B cell (primary cell): ENCODE measurements around the gene NDUFA13. TPM values are rescaled to one million over a fixed set of nuclear protein-coding genes. Genes with fewer than 3 reads are reported as not detected.

Experiments used
- ATAC-seq: fragments of 200-7000 bp; cut with Tn5 transposase; one replicate; pipeline ENCODE4 v1.10.0; 2021; ENCODE audit warnings: low read depth, mild to moderate bottlenecking, moderate number of reproducible peaks, moderate library complexity
- CTCF ChIA-PET: fragments of 350-600 bp; sonication (Branson Sonifier 250); formaldehyde crosslinking; loops from one replicate; lab custom pipeline; 2021; ENCODE audit warnings: antibody characterized with exemption, inconsistent platforms; lab: Charles Lee
- POLR2A ChIA-PET: fragments of 350-600 bp; sonication (Branson Sonifier 250); formaldehyde crosslinking; loops from one replicate; lab custom pipeline; 2021; ENCODE audit warnings: antibody characterized with exemption; lab: Charles Lee
- DNase-seq: peaks from one replicate; pipeline ENCODE4 v3.0.0; 2013
- H2AFZ ChIP-seq: 2 replicates; pipeline ENCODE4 v1.6.1; 2012; ENCODE audit warnings: mild to moderate bottlenecking, low read depth, low read length; ENCODE audit not compliant: insufficient read depth, poor library complexity, severe bottlenecking
- H3K27ac ChIP-seq, 2 donors: 1 replicate in 1 of 2; 2 replicates in 1 of 2; pipeline ENCODE4 v1.5.1; 2012 to 2013; ENCODE audit warnings: low read length in 2 of 2, mild to moderate bottlenecking in 2 of 2, moderate library complexity in 1 of 2
- H3K27me3 ChIP-seq, 4 experiments: fragments of 200-600 bp in 1 of 4; sonication (generic) in 1 of 4; replicated peaks in 1 of 4; 1 replicate in 2 of 4; 2 replicates in 2 of 4; pipeline versions ENCODE4 v1.6.1 to v1.7.0; 2013 to 2016; ENCODE audit warnings: low read length in 3 of 4, mild to moderate bottlenecking in 2 of 4, mixed read lengths in 1 of 4, moderate library complexity in 1 of 4; ENCODE audit not compliant: insufficient read depth in 4 of 4, control insufficient read depth in 3 of 4; ENCODE audit errors: control extremely low read depth in 1 of 4
- H3K36me3 ChIP-seq, 2 experiments: replicated peaks in 1 of 2; 1 replicate in 1 of 2; 2 replicates in 1 of 2; pipeline versions ENCODE4 v1.6.1 to v1.7.1; 2013; ENCODE audit warnings: low read length in 1 of 2; ENCODE audit not compliant: insufficient read depth in 2 of 2, control insufficient read depth in 1 of 2; ENCODE audit errors: control extremely low read depth in 1 of 2, extremely low read depth in 1 of 2
- H3K4me1 ChIP-seq, 2 donors: fragments of 200-600 bp in 1 of 2; sonication (generic) in 1 of 2; 1 replicate in 1 of 2; 2 replicates in 1 of 2; pipeline versions ENCODE4 v1.5.1 to v1.6.1; 2013 to 2017; ENCODE audit warnings: low read length in 2 of 2; ENCODE audit not compliant: control insufficient read depth in 2 of 2, insufficient read depth in 2 of 2
- H3K4me2 ChIP-seq: replicated peaks from 2 replicates; pipeline ENCODE3; 2012; ENCODE audit warnings: mild to moderate bottlenecking, low read depth, low read length; ENCODE audit not compliant: poor library complexity, severe bottlenecking
- H3K4me3 ChIP-seq, 5 experiments: fragments of 200-600 bp in 1 of 5; sonication (generic) in 1 of 5; 1 replicate in 3 of 5; 2 replicates in 2 of 5; pipeline versions ENCODE4 v1.5.1 to v1.7.0; 2011 to 2016; ENCODE audit warnings: low read length in 4 of 5, mild to moderate bottlenecking in 4 of 5, low read depth in 2 of 5, control low read depth in 1 of 5, moderate library complexity in 1 of 5; ENCODE audit not compliant: insufficient read depth in 1 of 5; ENCODE audit errors: control extremely low read depth in 1 of 5, extremely low read depth in 1 of 5
- H3K79me2 ChIP-seq: fragments of 200-600 bp; sonication (generic); one replicate; pipeline ENCODE4 v1.6.0; 2016; ENCODE audit warnings: low read length; ENCODE audit not compliant: control insufficient read depth, insufficient read depth
- H3K9ac ChIP-seq: fragments of 200-600 bp; sonication (generic); 2 replicates; pipeline ENCODE4 v1.6.1; 2017; ENCODE audit warnings: mild to moderate bottlenecking, low read length, moderate library complexity
- H3K9me3 ChIP-seq, 3 donors: one replicate each; pipeline versions ENCODE4 v1.6.1 to v1.7.1; 2013; ENCODE audit warnings: low read length in 2 of 3; ENCODE audit not compliant: control insufficient read depth in 2 of 3, insufficient read depth in 1 of 3; ENCODE audit errors: control extremely low read depth in 1 of 3
- H4K20me1 ChIP-seq: 2 replicates; pipeline ENCODE4 v1.6.0; 2012; ENCODE audit warnings: mild to moderate bottlenecking, low read length; ENCODE audit not compliant: insufficient read depth, control insufficient read depth, poor library complexity, severe bottlenecking
- H3K27ac Mint-ChIP-seq: one replicate; pipeline ENCODE4 v1.8.0; 2021; ENCODE audit warnings: mixed read lengths
- H3K27me3 Mint-ChIP-seq: one replicate; pipeline ENCODE4 v1.8.0; 2021; ENCODE audit warnings: mixed read lengths
- H3K4me1 Mint-ChIP-seq: one replicate; pipeline ENCODE4 v1.8.0; 2021; ENCODE audit warnings: mixed read lengths
- H3K4me3 Mint-ChIP-seq: one replicate; pipeline ENCODE4 v1.8.0; 2021; ENCODE audit warnings: mixed read lengths
- H3K9me3 Mint-ChIP-seq: one replicate; pipeline ENCODE4 v1.8.0; 2022; ENCODE audit warnings: mixed read lengths; ENCODE audit not compliant: insufficient read depth
- CTCF ChIP-seq: fragments of 200-600 bp; IDR thresholded peaks from one replicate; pipeline ENCODE4 v1.8.0; 2022; ENCODE audit warnings: antibody characterized with exemption, mild to moderate bottlenecking
- EZH2 ChIP-seq: IDR thresholded peaks from 2 replicates; pipeline ENCODE4 v1.6.1; 2012; ENCODE audit warnings: borderline replicate concordance, low read depth, mild to moderate bottlenecking, moderate library complexity, low read length; ENCODE audit not compliant: insufficient read depth, poor library complexity, severe bottlenecking
- WGBS: methylation state at CpG from one replicate; pipeline ENCODE4 v1.1.5; 2013; ENCODE audit warnings: missing lambda C conversion rate; ENCODE audit not compliant: insufficient coverage; 5-methylcytosine and 5-hydroxymethylcytosine counted together
- intact Hi-C: fragments of 100-400 bp; cut with micrococcal nuclease; formaldehyde crosslinking; loops from one replicate; pipeline ENCODE4 v1.10.0; 2022
- polyA plus RNA-seq: library from polyadenylated mRNA; depleted of rRNA; stranded (reverse); fragments of >200 nt; gene quantifications from 2 replicates; pipeline ENCODE4 v1.2.3, GENCODE V29; 2012
- total RNA-seq, 2 donors: library from RNA; stranded (reverse); fragments of 120-200 nt in 1 of 2; gene quantifications; 1 replicate in 1 of 2; 2 replicates in 1 of 2; pipeline versions ENCODE4 v1.2.3 to v1.2.4, GENCODE V29; 2013 to 2022

NDUFA13 gene
- total and polyA plus RNA-seq, 2 donors (not counting 1 experiment from before 2014, with no cell fraction given) = 188 to 195 TPM

GRCh38 chr19:19528721-19529490, 12.9 kb downstream of the NDUFA13 start, which contains the start of gene YJEFN3:
YJEFN3 (plus strand) TSS chr19:19528911; CDS start chr19:19528933, 22 bp downstream.
- H3K4me1 Mint-ChIP-seq = peaks cover 23% of the 10 kb centered on the region
- H3K4me1 ChIP-seq = peaks cover 15 to 41% of the 10 kb centered on the region in 2 donors
- H3K79me2 ChIP-seq = peaks cover 31% of the 10 kb centered on the region
- no peaks in the 10 kb centered on the region for H3K27me3 Mint-ChIP-seq
- H3K4me3 Mint-ChIP-seq = no peak within 1 kb of the TSS
- H2AFZ ChIP-seq = no peak within 1 kb of the TSS
- no peaks in the 10 kb centered on the region for H3K9me3 Mint-ChIP-seq
- ChIA-PET POLR2A (interaction anchor here (1.1 kb wide), 2 partner anchors 100 to 115 kb away, joined by 3 to 13 read pairs; partner anchors contain the start of gene GMIP), CTCF (interaction anchor here (4.8 to 7.5 kb wide), 2 partner anchors 116 to 430 kb away, joined by 49 to 88 read pairs; partner anchors contain the start of gene GMIP)
- H3K27ac Mint-ChIP-seq = peak within 1 kb of the TSS; percentile 59
- H3K4me2 ChIP-seq = no peak within 1 kb of the TSS
- no peak for DNase-seq
- H3K36me3 ChIP-seq = peaks cover 0 to 29% of the 10 kb centered on the region in 2 experiments
- ATAC-seq = no peak
- WGBS = 95% methylated on average over 40 of the region's 50 CpGs
- no peak within 1 kb of the TSS for H3K4me3 ChIP-seq
- no peak within 1 kb of the TSS for H3K9ac ChIP-seq
- no peak for TF ChIP-seq CTCF
- no peak for TF ChIP-seq EZH2
- intact Hi-C loops = no loop called here
- no peaks in the 10 kb centered on the region for H3K27me3 ChIP-seq
- H3K27ac ChIP-seq = no peak within 1 kb of the TSS
- H4K20me1 ChIP-seq = peaks cover 34% of the 10 kb centered on the region
- peaks cover 0 to 3% (median 0%) of the 10 kb centered on the region in 3 donors for H3K9me3 ChIP-seq
